Kidney (tissue), 14 donors: ENCODE data around the gene PITPNM3. TPM values are rescaled to one million over a fixed set of nuclear protein-coding genes. Genes with fewer than 3 reads are reported as not detected.

Experiments
- DNase-seq, 5 donors: peaks; one replicate each; pipeline ENCODE4 v3.0.0-alpha.2; 2013 to 2020
- FAIRE-seq: peaks from 2 replicates; lab custom pipeline; 2012; peaks lifted over from hg19 to GRCh38; lab: Jason Lieb, UNC
- H3K27ac ChIP-seq, 2 donors: one replicate each; pipeline ENCODE4 v1.7.0; 2013; ENCODE audit warnings: low read depth in 2 of 2, low read length in 2 of 2, inconsistent platforms in 1 of 2
- H3K27me3 ChIP-seq: one replicate; pipeline ENCODE4 v1.7.1; 2013; ENCODE audit warnings: low read length, inconsistent platforms; ENCODE audit not compliant: control insufficient read depth, insufficient read depth
- H3K36me3 ChIP-seq, 3 donors: one replicate each; pipeline versions ENCODE4 v1.7.0 to v1.7.1; 2013; ENCODE audit warnings: low read length in 3 of 3, control low read depth in 1 of 3, inconsistent platforms in 1 of 3; ENCODE audit not compliant: insufficient read depth in 3 of 3, control insufficient read depth in 2 of 3
- H3K4me1 ChIP-seq, 3 donors: one replicate each; pipeline versions ENCODE4 v1.7.0 to v1.7.1; 2013; ENCODE audit warnings: low read length in 3 of 3, inconsistent platforms in 1 of 3, low read depth in 1 of 3; ENCODE audit not compliant: control insufficient read depth in 2 of 3, insufficient read depth in 2 of 3
- H3K4me3 ChIP-seq, 3 donors: one replicate each; pipeline versions ENCODE4 v1.7.0 to v1.8.1; 2013; ENCODE audit warnings: low read length in 3 of 3, control low read depth in 1 of 3, inconsistent platforms in 1 of 3
- H3K9ac ChIP-seq, 3 donors: one replicate each; pipeline versions ENCODE4 v1.7.0 to v1.7.1; 2013; ENCODE audit warnings: low read length in 3 of 3, control low read depth in 1 of 3, inconsistent platforms in 1 of 3
- H3K9me3 ChIP-seq, 3 donors: one replicate each; pipeline versions ENCODE4 v1.7.0 to v1.7.1; 2013; ENCODE audit warnings: low read length in 3 of 3, control low read depth in 1 of 3, inconsistent platforms in 1 of 3; ENCODE audit not compliant: control insufficient read depth in 2 of 3, insufficient read depth in 1 of 3
- CTCF ChIP-seq: IDR thresholded peaks from 3 replicates; pipeline ENCODE4 v1.5.1; 2012; ENCODE audit warnings: mild to moderate bottlenecking, moderate library complexity, borderline replicate concordance; ENCODE audit not compliant: insufficient read depth; ENCODE audit errors: extremely low read depth
- intact Hi-C: fragments of 100-400 bp; cut with DNase I; formaldehyde crosslinking; loops from one replicate; pipeline ENCODE4 v1.11.1; 2022
- polyA plus RNA-seq: library from polyadenylated mRNA; stranded (reverse); fragments of 350-450 nt; fragmentation: Illumina TruSeq; extraction: RNeasy Lipid Tissue Mini Kit (QIAGEN cat#74804); gene quantifications from one replicate; pipeline ENCODE4 v1.2.3, GENCODE V29; 2014; ENCODE audit warnings: low read depth, low replicate concordance; ENCODE audit not compliant: insufficient read depth
- total RNA-seq: library from RNA; stranded (reverse); fragmentation: NEBNext Ultra II Directional; extraction: Animal tissue kit (Norgen Biotek cat#: 25700); gene quantifications from one replicate; pipeline ENCODE4 v1.2.1, GENCODE V29; 2021
- donor health status: control.
- donor health status: control.
- donor health status: control.
- donor health status: control.
- donor health status: control.
- donor health status: DM: yes; HTN: yes; CAD: no.
- donor health status: Normal renal cell carcinoma (clear cell type).

The PITPNM3 gene
- total and polyA plus RNA-seq, 2 donors from 2014 or later = 1.8 to 9.1 TPM

GRCh38 chr17:6480303-6480675 is 76.1 kb downstream of the PITPNM3 start:
- DNase-seq (no peak), FAIRE-seq (no peak)
- no peaks in the 10 kb centered on the region for H3K36me3 ChIP-seq
- H3K27me3 ChIP-seq = no peaks in the 10 kb centered on the region
- no peak for TF ChIP-seq CTCF
- H3K4me3 ChIP-seq = no peak overlapping the region
- no peak overlapping the region for H3K9ac ChIP-seq
- no peaks in the 10 kb centered on the region for H3K9me3 ChIP-seq
- H3K4me1 ChIP-seq = no peaks in the 10 kb centered on the region
- intact Hi-C loops = no loop called here
- no peak overlapping the region for H3K27ac ChIP-seq

GRCh38 chr17:6479622-6480302 is 76.6 kb downstream of the PITPNM3 start:
- H3K9me3 ChIP-seq = no peaks in the 10 kb centered on the region
- no peaks in the 10 kb centered on the region for H3K27me3 ChIP-seq
- H3K27ac ChIP-seq = no peak overlapping the region
- DNase-seq (peak in 1 of 5 donors; percentile 37), FAIRE-seq (no peak)
- no peaks in the 10 kb centered on the region for H3K4me1 ChIP-seq
- H3K9ac ChIP-seq = no peak overlapping the region
- no peak overlapping the region for H3K4me3 ChIP-seq
- no peak for TF ChIP-seq CTCF
- intact Hi-C loops = loop anchor here (10.0 kb wide), 1 partner anchor 85 kb away; no protein-coding TSS in a partner anchor
- H3K36me3 ChIP-seq = no peaks in the 10 kb centered on the region

GRCh38 chr17:6478486-6478885 is 77.9 kb downstream of the PITPNM3 start:
- FAIRE-seq (no peak), DNase-seq (peak in 1 of 5 donors; percentile 43)
- no peaks in the 10 kb centered on the region for H3K4me1 ChIP-seq
- H3K27me3 ChIP-seq = no peaks in the 10 kb centered on the region
- TF ChIP-seq CTCF = no peak
- intact Hi-C loops = loop anchor here (10.0 kb wide), 1 partner anchor 86 kb away; no protein-coding TSS in a partner anchor
- H3K36me3 ChIP-seq = no peaks in the 10 kb centered on the region
- no peak overlapping the region for H3K27ac ChIP-seq
- H3K9ac ChIP-seq = no peak overlapping the region
- H3K4me3 ChIP-seq = no peak overlapping the region
- H3K9me3 ChIP-seq = no peaks in the 10 kb centered on the region
